22Rv1 (cell line): ENCODE measurements around the gene VDAC1.

ENCODE experiments used
- H3K27ac ChIP-seq: fragments of 450-650 bp; 2 replicates; pipeline ENCODE4 v1.5.1; 2017
- ZFX ChIP-seq: fragments of 450-650 bp; IDR thresholded peaks from 2 replicates; pipeline ENCODE4 v1.6.1; 2017; ENCODE audit warnings: antibody characterized with exemption, borderline replicate concordance
- TF ChIP-seq, protein P1 (sequence below): fragments of 450-650 bp; IDR thresholded peaks from 2 replicates; pipeline ENCODE4 v1.5.1; 2017; ENCODE audit warnings: mild to moderate bottlenecking

The VDAC1 gene

DNA sequence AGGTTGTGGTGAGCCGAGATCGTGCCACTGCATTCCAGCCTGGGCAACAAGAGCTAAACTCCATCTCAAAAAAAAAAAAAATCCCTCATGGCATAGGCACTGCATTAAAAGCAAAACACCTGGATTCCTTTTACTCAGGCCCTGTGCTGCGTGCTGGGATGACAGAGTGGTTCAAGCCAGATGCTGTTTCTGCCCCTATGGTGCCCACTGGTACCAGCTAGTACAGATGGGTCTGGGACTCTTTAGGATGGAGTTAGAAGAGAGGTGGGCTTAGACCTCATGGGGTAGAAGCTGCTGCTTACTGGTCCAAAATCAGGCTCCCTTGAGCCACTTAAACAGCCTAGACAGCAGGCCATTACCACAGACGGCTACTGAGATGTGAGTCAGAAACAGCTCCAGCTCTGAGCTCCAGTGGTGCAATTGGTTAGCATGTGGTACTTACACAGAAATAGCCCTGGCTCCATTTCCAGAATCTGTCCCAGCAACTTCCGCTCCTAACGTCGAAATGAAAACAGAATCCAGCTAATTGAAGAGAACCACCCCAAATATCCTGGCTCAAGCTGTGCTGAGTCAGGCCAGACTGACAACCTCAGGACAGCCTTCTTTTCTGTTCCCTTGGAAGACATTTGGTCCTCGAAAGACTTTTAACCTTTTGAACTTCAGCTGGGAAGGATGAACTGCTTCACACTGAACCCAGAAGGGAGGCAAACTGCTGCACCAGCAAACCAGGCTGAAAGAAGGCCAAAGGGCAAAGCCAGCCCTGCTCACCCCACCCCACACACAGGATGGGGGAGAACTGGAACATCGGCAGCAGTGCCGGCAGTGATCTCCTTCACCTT lies 51.8 kb downstream of the VDAC1 start:
- no peak overlapping the region for H3K27ac ChIP-seq
- no peak for TF ChIP-seq ZFX
- TF ChIP-seq, protein P1, sequence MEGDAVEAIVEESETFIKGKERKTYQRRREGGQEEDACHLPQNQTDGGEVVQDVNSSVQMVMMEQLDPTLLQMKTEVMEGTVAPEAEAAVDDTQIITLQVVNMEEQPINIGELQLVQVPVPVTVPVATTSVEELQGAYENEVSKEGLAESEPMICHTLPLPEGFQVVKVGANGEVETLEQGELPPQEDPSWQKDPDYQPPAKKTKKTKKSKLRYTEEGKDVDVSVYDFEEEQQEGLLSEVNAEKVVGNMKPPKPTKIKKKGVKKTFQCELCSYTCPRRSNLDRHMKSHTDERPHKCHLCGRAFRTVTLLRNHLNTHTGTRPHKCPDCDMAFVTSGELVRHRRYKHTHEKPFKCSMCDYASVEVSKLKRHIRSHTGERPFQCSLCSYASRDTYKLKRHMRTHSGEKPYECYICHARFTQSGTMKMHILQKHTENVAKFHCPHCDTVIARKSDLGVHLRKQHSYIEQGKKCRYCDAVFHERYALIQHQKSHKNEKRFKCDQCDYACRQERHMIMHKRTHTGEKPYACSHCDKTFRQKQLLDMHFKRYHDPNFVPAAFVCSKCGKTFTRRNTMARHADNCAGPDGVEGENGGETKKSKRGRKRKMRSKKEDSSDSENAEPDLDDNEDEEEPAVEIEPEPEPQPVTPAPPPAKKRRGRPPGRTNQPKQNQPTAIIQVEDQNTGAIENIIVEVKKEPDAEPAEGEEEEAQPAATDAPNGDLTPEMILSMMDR: no peak

DNA sequence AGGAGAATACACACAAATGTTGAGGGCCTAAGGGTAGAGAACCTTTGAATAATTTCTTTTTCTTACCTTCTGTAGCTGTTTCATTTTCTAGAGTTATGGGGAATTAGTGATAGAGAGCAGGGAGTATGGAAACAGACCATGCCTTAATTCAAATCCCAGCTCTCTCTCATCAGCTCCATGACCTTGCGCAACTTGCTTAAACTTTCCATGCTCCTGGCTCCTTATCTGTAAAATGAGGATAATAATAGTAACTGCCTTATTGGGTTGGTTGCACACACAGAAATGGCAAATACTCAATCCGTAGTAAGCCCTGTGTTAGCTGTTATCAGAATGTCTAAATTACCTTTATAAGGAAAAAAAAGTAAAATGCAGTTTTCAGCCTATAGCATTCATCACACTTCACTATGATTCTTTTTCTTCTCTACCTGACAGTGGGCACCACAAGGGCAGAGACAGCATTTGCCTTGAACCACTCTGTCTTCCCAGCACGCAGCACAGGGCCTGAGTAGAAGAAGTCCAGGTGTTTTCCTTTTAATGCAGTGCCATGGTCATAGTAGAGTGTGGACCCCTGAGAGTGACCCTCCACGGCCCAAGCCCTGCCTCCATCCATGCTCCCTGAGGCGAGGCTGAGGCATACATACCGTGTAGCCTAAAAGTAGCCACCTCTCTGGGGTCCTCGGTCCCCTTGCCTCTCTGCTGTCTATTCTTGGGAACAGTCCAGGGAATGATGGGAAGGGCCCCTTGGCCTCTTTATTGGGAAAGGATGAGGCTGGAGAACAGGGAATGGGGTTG lies 53.8 kb downstream of the VDAC1 start:
- H3K27ac ChIP-seq: no peak overlapping the region
- TF ChIP-seq, protein P1: no peak
- no peak for TF ChIP-seq ZFX

DNA sequence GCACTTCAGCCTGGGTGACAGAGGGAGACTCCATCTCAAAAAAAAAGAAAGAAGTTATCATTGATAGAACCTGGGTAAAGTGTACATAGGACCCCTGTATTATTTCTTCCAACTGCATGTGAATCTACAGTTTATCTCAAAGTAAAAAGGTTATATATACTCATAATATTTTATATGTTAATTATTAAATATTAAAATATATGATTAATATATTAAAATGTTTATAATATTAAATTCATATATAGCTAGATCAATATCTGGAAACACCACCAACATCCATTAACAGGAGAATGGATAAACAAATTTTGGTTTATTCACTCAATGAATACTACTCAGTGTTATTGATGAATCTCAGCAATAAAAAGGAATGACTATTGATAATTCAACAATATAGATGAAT lies 56.1 kb downstream of the VDAC1 start:
- no peak overlapping the region for H3K27ac ChIP-seq
- TF ChIP-seq, protein P1: no peak
- no peak for TF ChIP-seq ZFX

DNA sequence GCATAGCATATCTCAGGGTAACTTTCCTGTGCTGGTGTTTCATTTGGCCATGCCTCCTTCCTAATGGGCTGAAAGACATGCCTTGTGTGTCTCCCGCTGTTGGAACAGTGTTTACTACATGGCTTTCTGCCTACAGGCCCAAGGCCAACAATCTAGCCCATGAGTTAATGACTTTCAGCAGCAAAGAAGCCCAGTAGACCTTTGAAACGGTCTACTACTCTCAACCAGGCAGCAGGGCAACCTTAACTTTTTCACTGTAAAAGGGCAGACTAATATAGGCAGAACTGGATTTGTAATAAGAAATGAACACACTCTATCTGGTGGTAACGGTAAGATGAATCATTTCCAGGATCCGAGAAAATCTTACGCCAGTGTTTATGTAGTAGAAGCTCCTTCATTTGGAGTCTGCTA lies 57.3 kb downstream of the VDAC1 start:
- no peak overlapping the region for H3K27ac ChIP-seq
- TF ChIP-seq, protein P1: no peak

DNA sequence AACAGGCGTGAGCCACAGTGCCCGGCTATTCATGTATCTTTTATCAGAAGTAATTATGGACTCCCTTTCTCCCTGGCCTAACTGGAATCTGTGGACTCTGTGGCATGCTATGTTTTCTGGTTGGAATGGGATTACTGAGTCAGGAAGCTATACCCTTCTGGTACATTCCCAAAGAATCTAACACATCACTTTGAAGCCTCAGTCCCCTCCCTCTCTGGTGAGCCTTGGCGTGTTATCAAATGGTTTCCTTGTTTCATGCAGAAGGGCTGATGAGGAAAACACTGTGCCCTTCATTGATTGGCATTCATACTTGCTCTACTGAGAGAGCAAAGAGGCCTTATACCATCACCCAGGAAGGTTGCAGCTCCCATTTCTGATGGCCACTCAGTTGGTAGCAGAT lies 59.2 kb downstream of the VDAC1 start:
- no peak overlapping the region for H3K27ac ChIP-seq
- TF ChIP-seq ZFX: no peak
- TF ChIP-seq, protein P1: no peak

DNA sequence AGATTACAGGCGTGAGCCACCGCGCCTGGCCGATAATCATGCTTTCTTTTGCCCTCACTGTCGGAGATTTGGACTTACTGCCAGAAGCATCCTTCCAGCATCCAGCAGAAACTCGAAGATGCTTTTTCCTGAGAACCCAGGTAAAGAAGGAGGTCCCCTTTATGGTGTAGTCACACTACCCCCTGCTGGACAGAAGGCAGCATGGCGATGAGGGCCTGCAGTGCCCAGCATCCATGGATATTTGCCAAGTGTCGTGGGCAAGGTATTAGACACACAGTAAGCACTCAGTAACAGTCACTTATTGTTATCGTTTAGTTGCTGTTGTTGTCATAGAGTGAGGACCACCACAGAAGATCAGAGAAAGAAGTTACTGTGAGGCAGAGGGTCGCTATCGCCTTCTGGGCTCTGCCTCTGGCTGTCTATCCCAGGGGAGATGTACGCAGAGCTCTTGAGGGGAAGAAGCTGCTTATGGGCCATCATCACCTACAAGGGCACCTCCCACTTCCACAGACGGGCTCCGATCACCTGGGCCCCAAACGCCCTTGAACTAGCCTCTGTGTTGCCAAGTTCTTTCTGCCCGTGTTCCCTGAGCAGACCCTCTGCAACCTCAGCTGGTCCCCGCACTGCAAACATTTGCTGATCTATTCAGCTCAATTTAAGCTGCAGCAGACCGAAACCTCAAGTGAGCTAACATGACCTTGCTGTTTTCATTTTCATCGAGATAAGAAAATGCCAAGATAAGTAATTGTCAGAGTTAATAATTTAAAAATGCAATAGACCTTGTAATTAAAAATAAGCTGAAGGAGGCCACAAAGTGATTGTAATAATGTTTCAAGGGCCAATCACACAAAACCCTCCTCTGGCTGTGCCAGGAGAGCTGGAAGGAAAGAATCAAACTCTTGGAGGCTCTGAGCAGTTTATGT lies 60.3 kb downstream of the VDAC1 start:
- no peak overlapping the region for H3K27ac ChIP-seq
- no peak for TF ChIP-seq ZFX
- TF ChIP-seq, protein P1: peak; percentile 62
